Measurements from ENCODE around the gene HOXA9.

Gene HOXA9

DNA sequence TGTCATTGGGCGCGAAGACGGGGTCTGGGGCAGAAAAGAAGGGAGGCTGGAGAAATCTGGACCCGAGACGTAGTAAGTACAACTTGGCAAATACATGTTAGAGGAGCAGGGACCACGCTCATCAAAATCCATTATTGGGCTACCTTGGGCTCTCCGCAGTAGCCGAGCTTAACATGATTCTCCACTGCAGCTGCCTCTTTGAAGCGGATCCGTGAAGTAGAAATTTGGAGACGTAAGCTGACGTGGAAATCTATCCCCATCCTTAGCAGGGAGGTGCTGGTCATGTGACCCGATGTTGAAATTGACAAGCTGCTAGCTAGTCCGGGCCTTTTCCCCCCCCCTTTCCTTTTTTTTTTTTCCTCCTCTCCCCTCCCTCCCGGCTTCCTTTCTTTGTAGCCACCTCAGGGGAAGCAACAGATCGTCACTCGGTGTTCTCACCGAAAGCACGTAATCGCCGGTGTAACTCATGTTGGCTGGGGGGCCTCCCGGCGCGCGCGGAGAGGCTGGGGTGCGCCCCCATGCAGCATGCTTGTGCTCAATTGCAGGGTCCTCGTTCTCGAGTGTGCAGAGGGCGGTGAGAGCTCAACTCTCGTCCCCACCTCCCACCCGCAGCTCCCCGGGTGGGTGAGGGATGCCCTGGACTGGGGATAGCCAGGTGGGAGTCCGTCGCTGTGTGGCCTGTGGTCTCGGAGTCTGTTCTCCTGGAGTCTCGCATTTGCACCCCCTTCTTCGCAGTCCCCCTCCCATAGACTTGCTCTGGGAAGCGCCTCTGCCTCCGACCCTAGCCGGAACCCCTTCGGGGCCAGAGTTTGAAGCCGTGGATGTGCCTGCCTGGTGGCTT lies 19.9 kb upstream of the HOXA9 start, which contains the start of gene HOXA11 (continued):
- TF ChIP-seq ZNF629 (tag by site-specific recombination; IDR thresholded peaks at IDR 0.05) (peak; percentile 95), BCL11B (tag by site-specific recombination; IDR thresholded peaks at IDR 0.05; ENCODE audit: low read depth) (no peak), ZNF626 (tag by site-specific recombination; IDR thresholded peaks at IDR 0.05) (no peak), ZNF660 (tag by site-specific recombination; IDR thresholded peaks at IDR 0.05) (peak; percentile 1; the same call in 1 of the 2 replicates), RBAK (tag by site-specific recombination; IDR thresholded peaks at IDR 0.05) (no peak), ZNF777 (tag by site-specific recombination; IDR thresholded peaks at IDR 0.05; ENCODE audit: borderline replicate concordance) (no peak), YY2 (tag by site-specific recombination; IDR thresholded peaks at IDR 0.05) (no peak), SCRT2 (tag by site-specific recombination; IDR thresholded peaks at IDR 0.05) (peak; percentile 94), ZFP3 (tag by site-specific recombination; IDR thresholded peaks at IDR 0.05; ENCODE audit: low read depth) (peak; percentile 58; the same call in 1 of the 2 replicates), SP7 (tag by site-specific recombination; IDR thresholded peaks at IDR 0.05) (peak; percentile 40; the same call in 1 of the 2 replicates), ZNF600 (tag by site-specific recombination; IDR thresholded peaks at IDR 0.05) (0 out of 2 replicates have a peak, but pooled peaks have one; percentile 23), SETDB1 (IDR thresholded peaks at IDR 0.05; ENCODE audit: insufficient read length, low read length) (no peak), ZNF768 (tag by site-specific recombination; IDR thresholded peaks at IDR 0.05) (no peak; the same call in 1 of the 2 replicates), SCRT1 (tag by site-specific recombination; IDR thresholded peaks at IDR 0.05; ENCODE audit: borderline replicate concordance) (peak; percentile 55; the same call in 1 of the 2 replicates), GFI1B (tag by site-specific recombination; IDR thresholded peaks at IDR 0.05) (no peak), REPIN1 (tag by site-specific recombination; IDR thresholded peaks at IDR 0.05; ENCODE audit: low read depth) (no peak), MZF1 (tag by site-specific recombination; IDR thresholded peaks at IDR 0.05; ENCODE audit: borderline replicate concordance) (no peak), ZNF155 (tag by site-specific recombination; IDR thresholded peaks at IDR 0.05) (no peak), ZIC2 (tag by site-specific recombination; IDR thresholded peaks at IDR 0.05) (peak; percentile 82)
- TF ChIP-seq, protein P1, sequence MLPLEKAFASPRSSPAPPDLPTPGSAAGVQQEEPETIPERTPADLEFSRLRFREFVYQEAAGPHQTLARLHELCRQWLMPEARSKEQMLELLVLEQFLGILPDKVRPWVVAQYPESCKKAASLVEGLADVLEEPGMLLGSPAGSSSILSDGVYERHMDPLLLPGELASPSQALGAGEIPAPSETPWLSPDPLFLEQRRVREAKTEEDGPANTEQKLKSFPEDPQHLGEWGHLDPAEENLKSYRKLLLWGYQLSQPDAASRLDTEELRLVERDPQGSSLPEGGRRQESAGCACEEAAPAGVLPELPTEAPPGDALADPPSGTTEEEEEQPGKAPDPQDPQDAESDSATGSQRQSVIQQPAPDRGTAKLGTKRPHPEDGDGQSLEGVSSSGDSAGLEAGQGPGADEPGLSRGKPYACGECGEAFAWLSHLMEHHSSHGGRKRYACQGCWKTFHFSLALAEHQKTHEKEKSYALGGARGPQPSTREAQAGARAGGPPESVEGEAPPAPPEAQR (tag by site-specific recombination; IDR thresholded peaks at IDR 0.05): no peak
- TF ChIP-seq, protein P2, sequence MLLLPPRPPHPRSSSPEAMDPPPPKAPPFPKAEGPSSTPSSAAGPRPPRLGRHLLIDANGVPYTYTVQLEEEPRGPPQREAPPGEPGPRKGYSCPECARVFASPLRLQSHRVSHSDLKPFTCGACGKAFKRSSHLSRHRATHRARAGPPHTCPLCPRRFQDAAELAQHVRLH (tag by site-specific recombination; IDR thresholded peaks at IDR 0.05): no peak
- TF ChIP-seq, protein P3, sequence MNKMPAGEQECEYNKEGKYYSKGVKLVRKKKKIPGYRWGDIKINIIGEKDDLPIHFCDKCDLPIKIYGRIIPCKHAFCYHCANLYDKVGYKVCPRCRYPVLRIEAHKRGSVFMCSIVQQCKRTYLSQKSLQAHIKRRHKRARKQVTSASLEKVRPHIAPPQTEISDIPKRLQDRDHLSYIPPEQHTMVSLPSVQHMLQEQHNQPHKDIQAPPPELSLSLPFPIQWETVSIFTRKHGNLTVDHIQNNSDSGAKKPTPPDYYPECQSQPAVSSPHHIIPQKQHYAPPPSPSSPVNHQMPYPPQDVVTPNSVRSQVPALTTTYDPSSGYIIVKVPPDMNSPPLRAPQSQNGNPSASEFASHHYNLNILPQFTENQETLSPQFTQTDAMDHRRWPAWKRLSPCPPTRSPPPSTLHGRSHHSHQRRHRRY (tag by site-specific recombination; IDR thresholded peaks at IDR 0.05): no peak
- TF ChIP-seq, protein P4, sequence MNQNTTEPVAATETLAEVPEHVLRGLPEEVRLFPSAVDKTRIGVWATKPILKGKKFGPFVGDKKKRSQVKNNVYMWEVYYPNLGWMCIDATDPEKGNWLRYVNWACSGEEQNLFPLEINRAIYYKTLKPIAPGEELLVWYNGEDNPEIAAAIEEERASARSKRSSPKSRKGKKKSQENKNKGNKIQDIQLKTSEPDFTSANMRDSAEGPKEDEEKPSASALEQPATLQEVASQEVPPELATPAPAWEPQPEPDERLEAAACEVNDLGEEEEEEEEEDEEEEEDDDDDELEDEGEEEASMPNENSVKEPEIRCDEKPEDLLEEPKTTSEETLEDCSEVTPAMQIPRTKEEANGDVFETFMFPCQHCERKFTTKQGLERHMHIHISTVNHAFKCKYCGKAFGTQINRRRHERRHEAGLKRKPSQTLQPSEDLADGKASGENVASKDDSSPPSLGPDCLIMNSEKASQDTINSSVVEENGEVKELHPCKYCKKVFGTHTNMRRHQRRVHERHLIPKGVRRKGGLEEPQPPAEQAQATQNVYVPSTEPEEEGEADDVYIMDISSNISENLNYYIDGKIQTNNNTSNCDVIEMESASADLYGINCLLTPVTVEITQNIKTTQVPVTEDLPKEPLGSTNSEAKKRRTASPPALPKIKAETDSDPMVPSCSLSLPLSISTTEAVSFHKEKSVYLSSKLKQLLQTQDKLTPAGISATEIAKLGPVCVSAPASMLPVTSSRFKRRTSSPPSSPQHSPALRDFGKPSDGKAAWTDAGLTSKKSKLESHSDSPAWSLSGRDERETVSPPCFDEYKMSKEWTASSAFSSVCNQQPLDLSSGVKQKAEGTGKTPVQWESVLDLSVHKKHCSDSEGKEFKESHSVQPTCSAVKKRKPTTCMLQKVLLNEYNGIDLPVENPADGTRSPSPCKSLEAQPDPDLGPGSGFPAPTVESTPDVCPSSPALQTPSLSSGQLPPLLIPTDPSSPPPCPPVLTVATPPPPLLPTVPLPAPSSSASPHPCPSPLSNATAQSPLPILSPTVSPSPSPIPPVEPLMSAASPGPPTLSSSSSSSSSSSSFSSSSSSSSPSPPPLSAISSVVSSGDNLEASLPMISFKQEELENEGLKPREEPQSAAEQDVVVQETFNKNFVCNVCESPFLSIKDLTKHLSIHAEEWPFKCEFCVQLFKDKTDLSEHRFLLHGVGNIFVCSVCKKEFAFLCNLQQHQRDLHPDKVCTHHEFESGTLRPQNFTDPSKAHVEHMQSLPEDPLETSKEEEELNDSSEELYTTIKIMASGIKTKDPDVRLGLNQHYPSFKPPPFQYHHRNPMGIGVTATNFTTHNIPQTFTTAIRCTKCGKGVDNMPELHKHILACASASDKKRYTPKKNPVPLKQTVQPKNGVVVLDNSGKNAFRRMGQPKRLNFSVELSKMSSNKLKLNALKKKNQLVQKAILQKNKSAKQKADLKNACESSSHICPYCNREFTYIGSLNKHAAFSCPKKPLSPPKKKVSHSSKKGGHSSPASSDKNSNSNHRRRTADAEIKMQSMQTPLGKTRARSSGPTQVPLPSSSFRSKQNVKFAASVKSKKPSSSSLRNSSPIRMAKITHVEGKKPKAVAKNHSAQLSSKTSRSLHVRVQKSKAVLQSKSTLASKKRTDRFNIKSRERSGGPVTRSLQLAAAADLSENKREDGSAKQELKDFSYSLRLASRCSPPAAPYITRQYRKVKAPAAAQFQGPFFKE (tag by site-specific recombination; IDR thresholded peaks at IDR 0.05; ENCODE audit: borderline replicate concordance): no peak
- TF ChIP-seq, protein P5, sequence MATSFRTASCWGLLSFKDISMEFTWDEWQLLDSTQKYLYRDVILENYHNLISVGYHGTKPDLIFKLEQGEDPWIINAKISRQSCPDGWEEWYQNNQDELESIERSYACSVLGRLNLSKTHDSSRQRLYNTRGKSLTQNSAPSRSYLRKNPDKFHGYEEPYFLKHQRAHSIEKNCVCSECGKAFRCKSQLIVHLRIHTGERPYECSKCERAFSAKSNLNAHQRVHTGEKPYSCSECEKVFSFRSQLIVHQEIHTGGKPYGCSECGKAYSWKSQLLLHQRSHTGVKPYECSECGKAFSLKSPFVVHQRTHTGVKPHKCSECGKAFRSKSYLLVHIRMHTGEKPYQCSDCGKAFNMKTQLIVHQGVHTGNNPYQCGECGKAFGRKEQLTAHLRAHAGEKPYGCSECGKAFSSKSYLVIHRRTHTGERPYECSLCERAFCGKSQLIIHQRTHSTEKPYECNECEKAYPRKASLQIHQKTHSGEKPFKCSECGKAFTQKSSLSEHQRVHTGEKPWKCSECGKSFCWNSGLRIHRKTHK (tag by site-specific recombination; IDR thresholded peaks at IDR 0.05): no peak
- TF ChIP-seq, protein P6, sequence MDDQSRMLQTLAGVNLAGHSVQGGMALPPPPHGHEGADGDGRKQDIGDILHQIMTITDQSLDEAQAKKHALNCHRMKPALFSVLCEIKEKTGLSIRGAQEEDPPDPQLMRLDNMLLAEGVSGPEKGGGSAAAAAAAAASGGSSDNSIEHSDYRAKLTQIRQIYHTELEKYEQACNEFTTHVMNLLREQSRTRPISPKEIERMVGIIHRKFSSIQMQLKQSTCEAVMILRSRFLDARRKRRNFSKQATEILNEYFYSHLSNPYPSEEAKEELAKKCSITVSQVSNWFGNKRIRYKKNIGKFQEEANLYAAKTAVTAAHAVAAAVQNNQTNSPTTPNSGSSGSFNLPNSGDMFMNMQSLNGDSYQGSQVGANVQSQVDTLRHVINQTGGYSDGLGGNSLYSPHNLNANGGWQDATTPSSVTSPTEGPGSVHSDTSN (CRISPR knock-in tag; IDR thresholded peaks at IDR 0.05): no peak
- TF ChIP-seq, protein P7, sequence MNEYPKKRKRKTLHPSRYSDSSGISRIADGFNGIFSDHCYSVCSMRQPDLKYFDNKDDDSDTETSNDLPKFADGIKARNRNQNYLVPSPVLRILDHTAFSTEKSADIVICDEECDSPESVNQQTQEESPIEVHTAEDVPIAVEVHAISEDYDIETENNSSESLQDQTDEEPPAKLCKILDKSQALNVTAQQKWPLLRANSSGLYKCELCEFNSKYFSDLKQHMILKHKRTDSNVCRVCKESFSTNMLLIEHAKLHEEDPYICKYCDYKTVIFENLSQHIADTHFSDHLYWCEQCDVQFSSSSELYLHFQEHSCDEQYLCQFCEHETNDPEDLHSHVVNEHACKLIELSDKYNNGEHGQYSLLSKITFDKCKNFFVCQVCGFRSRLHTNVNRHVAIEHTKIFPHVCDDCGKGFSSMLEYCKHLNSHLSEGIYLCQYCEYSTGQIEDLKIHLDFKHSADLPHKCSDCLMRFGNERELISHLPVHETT (tag by site-specific recombination; IDR thresholded peaks at IDR 0.05): no peak
